Esophagus muscularis mucosa (tissue), 4 donors: ENCODE measurements around the gene IGSF21. TPM values are rescaled to one million over a fixed set of nuclear protein-coding genes. Genes with fewer than 3 reads are reported as not detected.

Experiments
- DNase-seq: peaks from one replicate; pipeline ENCODE4 v3.0.0-alpha.2; 2017; ENCODE audit errors: extremely low spot score
- H3K27ac ChIP-seq, 4 donors: fragments of 200-600 bp; sonication (generic); replicated peaks in 1 of 4; 1 replicate in 3 of 4; 2 replicates in 1 of 4; pipeline ENCODE4 v1.5.1; 2016 to 2019; ENCODE audit warnings: mild to moderate bottlenecking in 1 of 4
- H3K27me3 ChIP-seq, 4 donors: fragments of 200-600 bp; sonication (generic); one replicate each; pipeline versions ENCODE4 v1.5.1 to v1.6.0; 2016 to 2019
- H3K36me3 ChIP-seq, 4 donors: fragments of 200-600 bp; sonication (generic); one replicate each; pipeline ENCODE4 v1.5.1; 2016 to 2019
- H3K4me1 ChIP-seq, 4 donors: fragments of 200-600 bp; sonication (generic); one replicate each; pipeline ENCODE4 v1.5.1; 2016 to 2019
- H3K4me3 ChIP-seq, 4 donors: fragments of 200-600 bp; sonication (generic); 1 replicate in 2 of 4; 2 replicates in 2 of 4; pipeline ENCODE4 v1.5.1; 2016 to 2019; ENCODE audit warnings: mild to moderate bottlenecking in 4 of 4, moderate library complexity in 1 of 4
- H3K9me3 ChIP-seq, 4 donors: fragments of 200-600 bp; sonication (generic); 1 replicate in 3 of 4; 2 replicates in 1 of 4; pipeline ENCODE4 v1.5.1; 2016 to 2019
- CTCF ChIP-seq, 3 experiments: fragments of 200-600 bp in 2 of 3; fragments of 450-650 bp in 1 of 3; sonication (generic) in 2 of 3; IDR thresholded peaks; one replicate each; pipeline ENCODE4 v1.5.1; 2017 to 2019; ENCODE audit warnings: antibody characterized with exemption in 3 of 3, mild to moderate bottlenecking in 2 of 3, moderate library complexity in 1 of 3
- EP300 ChIP-seq: sonication (generic); formaldehyde crosslinking; IDR thresholded peaks from one replicate; pipeline ENCODE4 v1.6.1; 2017; ENCODE audit warnings: antibody characterized with exemption
- POLR2A ChIP-seq: fragments of 450-650 bp; IDR thresholded peaks from one replicate; pipeline ENCODE4 v1.6.1; 2017; ENCODE audit warnings: antibody characterized with exemption, moderate library complexity, mild to moderate bottlenecking, low read depth
- POLR2AphosphoS5 ChIP-seq, 2 donors: sonication (generic); formaldehyde crosslinking; IDR thresholded peaks; one replicate each; pipeline ENCODE4 v1.6.1; 2017; ENCODE audit warnings: antibody characterized with exemption in 2 of 2
- WGBS: methylation state at CpG from one replicate; pipeline ENCODE4 v1.1.5; 2018; 5-methylcytosine and 5-hydroxymethylcytosine counted together
- intact Hi-C: fragments of 100-400 bp; cut with DNase I; formaldehyde crosslinking; loops from one replicate; pipeline ENCODE4 v1.15.1; 2023
- total RNA-seq, 4 donors: library from RNA; depleted of rRNA; stranded (reverse); fragments of >200 nt; gene quantifications; one replicate each; pipeline versions ENCODE4 v1.1.0 to v1.2.1, GENCODE V29; 2016

Gene IGSF21
- total RNA-seq, 4 donors from 2014 or later: 1.1 to 2.7 (median 1.2) TPM

- intact Hi-C loops: no loop called here
- peaks cover 0 to 10% (median 6%) of the 10 kb centered on the region in 4 donors for H3K9me3 ChIP-seq
- no peak for DNase-seq
- no peaks in the 10 kb centered on the region for H3K36me3 ChIP-seq
- no peak overlapping the region for H3K4me3 ChIP-seq
- H3K4me1 ChIP-seq: no peaks in the 10 kb centered on the region
- TF ChIP-seq POLR2AphosphoS5 (IDR thresholded peaks at IDR 0.05) (no peak), CTCF (IDR thresholded peaks at IDR 0.05) (no peak), POLR2A (no peak), EP300 (no peak)
- no peak overlapping the region for H3K27ac ChIP-seq
- peaks cover 0 to 91% (median 2%) of the 10 kb centered on the region in 4 donors for H3K27me3 ChIP-seq
- 86% methylated on average over 4 of the region's 4 CpGs for WGBS
Measured at GRCh38 chr1:18201997-18202719, 94.6 kb downstream of the IGSF21 start.

GRCh38 chr1:18203645-18204044, 96.0 kb downstream of the IGSF21 start:
- 59% methylated on average over 4 of the region's 4 CpGs for WGBS
- TF ChIP-seq EP300 (no peak), CTCF (IDR thresholded peaks at IDR 0.05) (no peak), POLR2AphosphoS5 (IDR thresholded peaks at IDR 0.05) (no peak), POLR2A (no peak)

GRCh38 chr1:18204575-18204974, 97.0 kb downstream of the IGSF21 start:
- H3K27me3 ChIP-seq: peaks cover 0 to 74% (median 2%) of the 10 kb centered on the region in 4 donors
- DNase-seq: no peak
- intact Hi-C loops: no loop called here
- H3K9me3 ChIP-seq: peaks cover 0 to 12% (median 7%) of the 10 kb centered on the region in 4 donors
- TF ChIP-seq EP300 (no peak), POLR2AphosphoS5 (IDR thresholded peaks at IDR 0.05) (no peak), POLR2A (no peak), CTCF (IDR thresholded peaks at IDR 0.05) (no peak)
- no peaks in the 10 kb centered on the region for H3K4me1 ChIP-seq
- no peaks in the 10 kb centered on the region for H3K36me3 ChIP-seq
- H3K27ac ChIP-seq: no peak overlapping the region
- WGBS: 19% methylated on average over 1 of the region's 1 CpG
- no peak overlapping the region for H3K4me3 ChIP-seq

More at GRCh38 chr1:18203645-18204044, 96.0 kb downstream of the IGSF21 start:
- Histone ChIP-seq H3K36me3 (no peaks in the 10 kb centered on the region), H3K4me3 (no peak overlapping the region), H3K27me3 (peaks cover 0 to 83% (median 2%) of the 10 kb centered on the region in 4 donors), H3K27ac (no peak overlapping the region), H3K9me3 (peaks cover 0 to 12% (median 7%) of the 10 kb centered on the region in 4 donors), H3K4me1 (no peaks in the 10 kb centered on the region)
- intact Hi-C loops: no loop called here
- no peak for DNase-seq

GRCh38 chr1:18205319-18205718, 97.7 kb downstream of the IGSF21 start:
- WGBS: 34% methylated on average over 7 of the region's 7 CpGs

More at GRCh38 chr1:18205319-18205718, 97.7 kb downstream of the IGSF21 start:
- Histone ChIP-seq H3K9me3 (peaks cover 0 to 12% (median 7%) of the 10 kb centered on the region in 4 donors), H3K4me1 (no peaks in the 10 kb centered on the region), H3K27ac (no peak overlapping the region), H3K27me3 (peaks cover 0 to 72% (median under 1%) of the 10 kb centered on the region in 4 donors), H3K36me3 (no peaks in the 10 kb centered on the region), H3K4me3 (no peak overlapping the region)
- intact Hi-C loops: no loop called here
- TF ChIP-seq POLR2AphosphoS5 (IDR thresholded peaks at IDR 0.05): no peak
- no peak for TF ChIP-seq CTCF (IDR thresholded peaks at IDR 0.05)
- TF ChIP-seq POLR2A: no peak
- no peak for DNase-seq
